ENCODE measurements around the gene BIRC6.

DNA sequence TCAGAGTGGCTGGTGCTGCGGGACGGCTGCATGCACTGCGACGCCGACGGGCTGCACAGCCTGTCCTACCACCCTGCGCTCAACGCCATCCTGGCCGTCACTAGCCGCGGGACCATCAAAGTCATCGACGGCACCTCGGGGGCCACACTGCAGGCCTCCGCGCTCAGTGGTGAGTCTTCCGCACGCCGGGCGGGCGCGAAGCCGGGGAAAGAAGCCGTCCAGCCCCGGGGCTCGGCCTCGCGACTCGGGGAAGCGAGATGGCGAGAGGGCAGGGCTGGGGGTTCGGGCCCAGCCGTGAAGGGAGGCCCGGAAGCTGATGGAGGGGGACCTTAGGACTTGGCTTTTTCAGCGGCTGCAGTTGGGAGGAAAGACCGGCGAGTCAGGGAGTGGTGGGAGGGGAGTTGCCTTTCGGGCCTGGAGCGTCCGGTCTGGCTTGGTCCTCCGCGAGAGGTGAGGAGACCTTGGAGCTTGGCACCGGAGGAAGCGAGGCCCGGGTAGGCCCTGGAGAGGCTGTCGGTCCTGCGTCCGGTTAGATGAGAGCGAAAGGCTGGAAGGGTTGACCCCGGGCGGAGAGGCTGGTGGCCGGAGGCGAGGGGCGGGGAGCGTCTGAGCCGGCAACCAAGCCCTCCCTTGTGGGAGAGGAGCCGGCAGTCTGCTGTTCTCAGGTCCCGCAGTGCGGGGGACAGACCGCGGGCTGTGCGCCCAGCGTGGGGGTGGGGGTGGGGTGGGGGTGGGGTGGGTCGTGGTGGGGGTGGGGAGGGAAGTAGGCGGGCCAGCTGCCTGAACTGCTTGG is 691 bp downstream of the BIRC6 start:
- TF ChIP-seq, protein P1, sequence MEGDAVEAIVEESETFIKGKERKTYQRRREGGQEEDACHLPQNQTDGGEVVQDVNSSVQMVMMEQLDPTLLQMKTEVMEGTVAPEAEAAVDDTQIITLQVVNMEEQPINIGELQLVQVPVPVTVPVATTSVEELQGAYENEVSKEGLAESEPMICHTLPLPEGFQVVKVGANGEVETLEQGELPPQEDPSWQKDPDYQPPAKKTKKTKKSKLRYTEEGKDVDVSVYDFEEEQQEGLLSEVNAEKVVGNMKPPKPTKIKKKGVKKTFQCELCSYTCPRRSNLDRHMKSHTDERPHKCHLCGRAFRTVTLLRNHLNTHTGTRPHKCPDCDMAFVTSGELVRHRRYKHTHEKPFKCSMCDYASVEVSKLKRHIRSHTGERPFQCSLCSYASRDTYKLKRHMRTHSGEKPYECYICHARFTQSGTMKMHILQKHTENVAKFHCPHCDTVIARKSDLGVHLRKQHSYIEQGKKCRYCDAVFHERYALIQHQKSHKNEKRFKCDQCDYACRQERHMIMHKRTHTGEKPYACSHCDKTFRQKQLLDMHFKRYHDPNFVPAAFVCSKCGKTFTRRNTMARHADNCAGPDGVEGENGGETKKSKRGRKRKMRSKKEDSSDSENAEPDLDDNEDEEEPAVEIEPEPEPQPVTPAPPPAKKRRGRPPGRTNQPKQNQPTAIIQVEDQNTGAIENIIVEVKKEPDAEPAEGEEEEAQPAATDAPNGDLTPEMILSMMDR (conservative IDR thresholded peaks at IDR 0.05): no peak
- TF ChIP-seq EZH2 (IDR thresholded peaks at IDR 0.05; ENCODE audit: low read depth): no peak

Data from PC-9 (cell line).